ENCODE results near the gene CNTNAP5. TPM values are rescaled to one million over a fixed set of nuclear protein-coding genes. Genes with fewer than 3 reads are reported as not detected.

CNTNAP5 gene
- total RNA-seq, 1 donor from 2014 or later, result not detected

DNA sequence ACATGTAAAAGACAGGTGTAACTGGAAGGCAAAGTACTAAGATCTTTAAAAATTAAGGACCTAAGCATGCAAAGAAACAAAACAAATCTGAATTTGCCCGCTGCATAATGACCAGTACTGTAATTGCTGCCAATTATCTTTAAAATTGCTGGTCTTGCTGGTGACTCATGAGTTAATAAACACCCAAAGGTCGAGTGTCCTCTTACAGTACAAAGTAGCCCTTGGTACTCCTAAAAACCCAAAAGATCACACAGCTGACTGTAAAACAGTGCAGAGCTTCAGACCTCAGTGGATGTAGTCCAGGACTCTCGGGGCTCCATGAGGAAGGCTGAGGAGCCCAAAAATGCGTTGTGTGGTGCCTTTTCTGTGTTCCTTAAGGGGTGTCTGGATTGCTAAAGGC lies 308.7 kb downstream of the CNTNAP5 start:
- DNase-seq (ENCODE audit: low read depth), result no peak
- H3K27me3 ChIP-seq (ENCODE audit: control insufficient read depth, insufficient read depth, low read length), result no peaks in the 10 kb centered on the region
- H3K36me3 ChIP-seq (ENCODE audit: control insufficient read depth, insufficient read depth, low read length), result no peaks in the 10 kb centered on the region
- no peak for TF ChIP-seq CTCF (IDR thresholded peaks at IDR 0.05; ENCODE audit: insufficient read depth, low read length, poor library complexity, severe bottlenecking)
- H3K4me3 ChIP-seq (ENCODE audit: low read depth, low read length), result no peak overlapping the region

GRCh38 chr2:124335058-124335457 lies 310.0 kb downstream of the CNTNAP5 start:
- DNase-seq (ENCODE audit: low read depth), result no peak
- H3K27me3 ChIP-seq (ENCODE audit: control insufficient read depth, insufficient read depth, low read length), result no peaks in the 10 kb centered on the region
- no peak overlapping the region for H3K4me3 ChIP-seq (ENCODE audit: low read depth, low read length)
- H3K36me3 ChIP-seq (ENCODE audit: control insufficient read depth, insufficient read depth, low read length), result no peaks in the 10 kb centered on the region
- TF ChIP-seq CTCF (IDR thresholded peaks at IDR 0.05; ENCODE audit: insufficient read depth, low read length, poor library complexity, severe bottlenecking), result no peak

DNA sequence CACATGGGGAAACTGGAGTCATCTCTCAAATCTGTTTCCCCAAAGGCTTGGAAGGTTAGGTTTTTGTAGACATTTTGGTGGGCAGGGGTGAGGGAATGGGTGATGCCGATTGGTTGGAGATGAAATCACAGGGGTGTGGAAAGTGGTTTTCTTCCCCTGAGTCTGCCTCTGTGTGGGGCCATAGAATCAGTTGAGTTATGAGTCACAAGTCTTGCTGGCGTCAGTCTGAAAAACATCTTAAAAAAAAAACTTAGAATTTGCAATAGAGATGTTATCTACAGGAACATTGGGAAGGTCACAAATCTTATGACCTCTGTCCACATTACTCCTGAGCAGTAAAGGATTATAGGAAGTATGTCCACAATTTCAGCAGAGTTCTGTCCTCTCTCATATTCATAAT lies 314.6 kb downstream of the CNTNAP5 start:
- H3K4me3 ChIP-seq (ENCODE audit: low read depth, low read length), result no peak overlapping the region
- no peaks in the 10 kb centered on the region for H3K36me3 ChIP-seq (ENCODE audit: control insufficient read depth, insufficient read depth, low read length)

DNA sequence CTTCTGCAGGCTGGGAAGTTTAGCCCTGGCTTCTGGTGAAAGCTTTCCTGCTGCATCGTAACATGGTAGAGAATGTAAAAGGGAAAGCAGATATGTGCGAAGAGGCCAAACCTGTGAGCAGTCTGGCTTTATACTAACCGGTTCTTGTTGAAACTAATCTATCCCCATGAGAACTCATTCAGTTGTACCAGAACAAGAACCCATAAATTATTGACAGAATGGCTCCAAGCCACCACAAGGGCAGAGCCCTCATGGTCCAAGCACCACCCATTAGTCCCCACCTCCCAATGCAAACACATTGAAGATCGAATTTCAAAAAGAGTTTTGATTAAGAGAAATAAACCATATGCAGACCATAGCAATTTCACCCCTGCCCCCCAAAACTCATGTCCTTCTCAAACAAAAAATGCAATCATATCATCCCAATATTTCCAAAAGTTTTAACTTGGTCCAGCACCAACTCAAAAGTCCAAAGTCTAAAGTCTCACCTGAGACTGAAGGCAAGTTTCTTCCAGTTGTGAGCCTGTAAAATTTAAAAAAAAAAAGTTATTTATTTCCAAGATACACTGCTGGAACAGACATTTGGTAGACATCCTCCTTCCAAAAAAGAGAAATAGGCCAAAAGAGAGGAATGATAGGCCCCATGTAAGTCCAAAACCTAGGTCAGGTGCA lies 318.9 kb downstream of the CNTNAP5 start:
- Histone ChIP-seq H3K36me3 (ENCODE audit: control insufficient read depth, insufficient read depth, low read length) (no peaks in the 10 kb centered on the region), H3K27me3 (ENCODE audit: control insufficient read depth, insufficient read depth, low read length) (no peaks in the 10 kb centered on the region), H3K4me3 (ENCODE audit: low read depth, low read length) (no peak overlapping the region)
- DNase-seq (ENCODE audit: low read depth), result no peak
- no peak for TF ChIP-seq CTCF (IDR thresholded peaks at IDR 0.05; ENCODE audit: insufficient read depth, low read length, poor library complexity, severe bottlenecking)

More for the DNA sequence above, 314.6 kb downstream of the CNTNAP5 start:
- no peaks in the 10 kb centered on the region for H3K27me3 ChIP-seq (ENCODE audit: control insufficient read depth, insufficient read depth, low read length)
- no peak for TF ChIP-seq CTCF (IDR thresholded peaks at IDR 0.05; ENCODE audit: insufficient read depth, low read length, poor library complexity, severe bottlenecking)
- no peak for DNase-seq (ENCODE audit: low read depth)

DNA sequence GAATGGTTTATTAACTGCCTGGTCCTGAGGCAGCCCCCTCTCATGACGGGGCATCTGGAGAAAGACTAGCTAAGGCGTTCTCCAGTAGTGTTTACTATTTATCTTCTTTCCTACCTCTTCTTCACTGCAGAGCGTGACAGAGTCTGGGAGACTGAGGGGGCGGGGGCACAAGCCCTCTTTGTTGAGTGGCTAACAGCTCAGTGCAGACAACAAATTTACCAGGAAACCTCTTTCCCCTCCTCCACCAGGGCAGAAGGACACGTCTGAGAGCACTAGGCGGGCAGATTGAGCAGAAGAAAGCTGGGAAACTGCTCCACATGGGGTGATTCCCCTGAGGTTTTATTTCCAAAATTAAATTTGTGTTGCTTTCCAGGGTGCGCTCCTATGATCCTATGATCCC lies 322.1 kb downstream of the CNTNAP5 start:
- no peak for DNase-seq (ENCODE audit: low read depth)
- Histone ChIP-seq H3K36me3 (ENCODE audit: control insufficient read depth, insufficient read depth, low read length) (no peaks in the 10 kb centered on the region), H3K4me3 (ENCODE audit: low read depth, low read length) (no peak overlapping the region), H3K27me3 (ENCODE audit: control insufficient read depth, insufficient read depth, low read length) (no peaks in the 10 kb centered on the region)
- TF ChIP-seq CTCF (IDR thresholded peaks at IDR 0.05; ENCODE audit: insufficient read depth, low read length, poor library complexity, severe bottlenecking), result no peak

- DNase-seq (ENCODE audit: low read depth), result no peak
- no peaks in the 10 kb centered on the region for H3K27me3 ChIP-seq (ENCODE audit: control insufficient read depth, insufficient read depth, low read length)
- H3K36me3 ChIP-seq (ENCODE audit: control insufficient read depth, insufficient read depth, low read length), result no peaks in the 10 kb centered on the region
- no peak overlapping the region for H3K4me3 ChIP-seq (ENCODE audit: low read depth, low read length)
- TF ChIP-seq CTCF (IDR thresholded peaks at IDR 0.05; ENCODE audit: insufficient read depth, low read length, poor library complexity, severe bottlenecking), result no peak
These were observed 328.6 kb downstream of the CNTNAP5 start for GRCh38 chr2:124353656-124354055.

Measured in kidney epithelial cell (primary cell).